ENCODE results near the gene TRAF7. TPM values are rescaled to one million over a fixed set of nuclear protein-coding genes. Genes with fewer than 3 reads are reported as not detected.

Gene TRAF7
- polyA plus RNA-seq, 1 donor from 2014 or later, result 30.9 TPM

DNA sequence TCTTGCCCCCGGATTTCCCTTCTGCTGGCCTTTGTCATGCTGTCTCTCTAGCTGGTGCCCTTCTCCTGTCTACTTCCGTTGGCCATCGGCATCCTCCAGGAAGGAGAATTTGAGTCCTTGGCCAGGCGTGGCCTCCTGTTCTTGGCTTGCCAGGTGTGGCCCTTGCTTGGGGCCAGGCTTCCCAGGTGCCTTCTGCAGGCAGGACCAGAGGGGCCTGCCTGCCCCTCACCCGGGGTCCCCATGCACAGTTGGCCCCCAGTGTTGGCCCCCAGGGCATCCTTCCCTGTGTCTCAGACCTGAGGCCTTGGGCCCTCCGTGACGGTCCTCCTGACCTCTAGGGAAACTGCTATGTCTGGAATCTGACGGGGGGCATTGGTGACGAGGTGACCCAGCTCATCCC is 52.3 kb downstream of the TRAF7 start:
- no peak overlapping the region for H3K27ac ChIP-seq (ENCODE audit: low read length)
- no peak for TF ChIP-seq EZH2 (IDR thresholded peaks at IDR 0.05; ENCODE audit: borderline replicate concordance, insufficient read depth, low read length, poor library complexity, severe bottlenecking)
- TF ChIP-seq RAD21 (conservative IDR thresholded peaks at IDR 0.05), result no peak
- no peak for TF ChIP-seq EP300 (conservative IDR thresholded peaks at IDR 0.05; ENCODE audit: poor library complexity, severe bottlenecking)
- TF ChIP-seq TAF1 (IDR thresholded peaks at IDR 0.05; ENCODE audit: low read depth), result no peak
- no peak for TF ChIP-seq MXI1 (conservative IDR thresholded peaks at IDR 0.05; ENCODE audit: poor library complexity, severe bottlenecking)
- TF ChIP-seq, protein P1, sequence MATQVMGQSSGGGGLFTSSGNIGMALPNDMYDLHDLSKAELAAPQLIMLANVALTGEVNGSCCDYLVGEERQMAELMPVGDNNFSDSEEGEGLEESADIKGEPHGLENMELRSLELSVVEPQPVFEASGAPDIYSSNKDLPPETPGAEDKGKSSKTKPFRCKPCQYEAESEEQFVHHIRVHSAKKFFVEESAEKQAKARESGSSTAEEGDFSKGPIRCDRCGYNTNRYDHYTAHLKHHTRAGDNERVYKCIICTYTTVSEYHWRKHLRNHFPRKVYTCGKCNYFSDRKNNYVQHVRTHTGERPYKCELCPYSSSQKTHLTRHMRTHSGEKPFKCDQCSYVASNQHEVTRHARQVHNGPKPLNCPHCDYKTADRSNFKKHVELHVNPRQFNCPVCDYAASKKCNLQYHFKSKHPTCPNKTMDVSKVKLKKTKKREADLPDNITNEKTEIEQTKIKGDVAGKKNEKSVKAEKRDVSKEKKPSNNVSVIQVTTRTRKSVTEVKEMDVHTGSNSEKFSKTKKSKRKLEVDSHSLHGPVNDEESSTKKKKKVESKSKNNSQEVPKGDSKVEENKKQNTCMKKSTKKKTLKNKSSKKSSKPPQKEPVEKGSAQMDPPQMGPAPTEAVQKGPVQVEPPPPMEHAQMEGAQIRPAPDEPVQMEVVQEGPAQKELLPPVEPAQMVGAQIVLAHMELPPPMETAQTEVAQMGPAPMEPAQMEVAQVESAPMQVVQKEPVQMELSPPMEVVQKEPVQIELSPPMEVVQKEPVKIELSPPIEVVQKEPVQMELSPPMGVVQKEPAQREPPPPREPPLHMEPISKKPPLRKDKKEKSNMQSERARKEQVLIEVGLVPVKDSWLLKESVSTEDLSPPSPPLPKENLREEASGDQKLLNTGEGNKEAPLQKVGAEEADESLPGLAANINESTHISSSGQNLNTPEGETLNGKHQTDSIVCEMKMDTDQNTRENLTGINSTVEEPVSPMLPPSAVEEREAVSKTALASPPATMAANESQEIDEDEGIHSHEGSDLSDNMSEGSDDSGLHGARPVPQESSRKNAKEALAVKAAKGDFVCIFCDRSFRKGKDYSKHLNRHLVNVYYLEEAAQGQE (IDR thresholded peaks at IDR 0.05; ENCODE audit: borderline replicate concordance), result no peak
- no peak for TF ChIP-seq SMC3 (conservative IDR thresholded peaks at IDR 0.05; ENCODE audit: poor library complexity)
- TF ChIP-seq POLR2AphosphoS5 (IDR thresholded peaks at IDR 0.05), result no peak
- TF ChIP-seq, protein P2, sequence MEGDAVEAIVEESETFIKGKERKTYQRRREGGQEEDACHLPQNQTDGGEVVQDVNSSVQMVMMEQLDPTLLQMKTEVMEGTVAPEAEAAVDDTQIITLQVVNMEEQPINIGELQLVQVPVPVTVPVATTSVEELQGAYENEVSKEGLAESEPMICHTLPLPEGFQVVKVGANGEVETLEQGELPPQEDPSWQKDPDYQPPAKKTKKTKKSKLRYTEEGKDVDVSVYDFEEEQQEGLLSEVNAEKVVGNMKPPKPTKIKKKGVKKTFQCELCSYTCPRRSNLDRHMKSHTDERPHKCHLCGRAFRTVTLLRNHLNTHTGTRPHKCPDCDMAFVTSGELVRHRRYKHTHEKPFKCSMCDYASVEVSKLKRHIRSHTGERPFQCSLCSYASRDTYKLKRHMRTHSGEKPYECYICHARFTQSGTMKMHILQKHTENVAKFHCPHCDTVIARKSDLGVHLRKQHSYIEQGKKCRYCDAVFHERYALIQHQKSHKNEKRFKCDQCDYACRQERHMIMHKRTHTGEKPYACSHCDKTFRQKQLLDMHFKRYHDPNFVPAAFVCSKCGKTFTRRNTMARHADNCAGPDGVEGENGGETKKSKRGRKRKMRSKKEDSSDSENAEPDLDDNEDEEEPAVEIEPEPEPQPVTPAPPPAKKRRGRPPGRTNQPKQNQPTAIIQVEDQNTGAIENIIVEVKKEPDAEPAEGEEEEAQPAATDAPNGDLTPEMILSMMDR (IDR thresholded peaks at IDR 0.05; ENCODE audit: poor library complexity, severe bottlenecking), result no peak

GRCh38 chr16:2208308-2208707 is 52.7 kb downstream of the TRAF7 start:
- no peaks in the 10 kb centered on the region for H3K9me3 ChIP-seq (ENCODE audit: low read length)
- H3K27me3 ChIP-seq (ENCODE audit: insufficient read depth, low read depth, low read length), result no peaks in the 10 kb centered on the region
- H3F3A ChIP-seq (ENCODE audit: insufficient read depth, low read length, poor library complexity, severe bottlenecking), result no peaks in the 10 kb centered on the region
- H3K9me2 ChIP-seq (ENCODE audit: insufficient read depth, low read length), result no peaks in the 10 kb centered on the region
- H3K4me3 ChIP-seq (ENCODE audit: low read length), result no peak overlapping the region
- peaks cover 6% of the 10 kb centered on the region for H3K36me3 ChIP-seq (ENCODE audit: insufficient read depth, low read length)
- H3K4me2 ChIP-seq (ENCODE audit: low read length), result no peak overlapping the region
- H4K20me1 ChIP-seq (ENCODE audit: insufficient read depth), result no peaks in the 10 kb centered on the region
- no peak overlapping the region for H3K9ac ChIP-seq (ENCODE audit: low read length)
- TF ChIP-seq TAF1 (IDR thresholded peaks at IDR 0.05; ENCODE audit: low read depth) (no peak), POLR2AphosphoS5 (IDR thresholded peaks at IDR 0.05) (no peak), SMC3 (conservative IDR thresholded peaks at IDR 0.05; ENCODE audit: poor library complexity) (no peak), RAD21 (conservative IDR thresholded peaks at IDR 0.05) (no peak), EP300 (conservative IDR thresholded peaks at IDR 0.05; ENCODE audit: poor library complexity, severe bottlenecking) (no peak), MXI1 (conservative IDR thresholded peaks at IDR 0.05; ENCODE audit: poor library complexity, severe bottlenecking) (no peak)
- TF ChIP-seq, protein P1 (IDR thresholded peaks at IDR 0.05; ENCODE audit: borderline replicate concordance), result no peak
- TF ChIP-seq, protein P2 (IDR thresholded peaks at IDR 0.05; ENCODE audit: poor library complexity, severe bottlenecking), result no peak
- peaks cover 5% of the 10 kb centered on the region for H3K79me2 ChIP-seq (replicated peaks; ENCODE audit: insufficient read depth, low read length)
- H3K27ac ChIP-seq (ENCODE audit: low read length), result no peak overlapping the region
- no peak overlapping the region for H2AFZ ChIP-seq (ENCODE audit: low read depth, low read length)

More for the DNA sequence above, 52.3 kb downstream of the TRAF7 start:
- H3K36me3 ChIP-seq (ENCODE audit: insufficient read depth, low read length), result peaks cover 6% of the 10 kb centered on the region
- H3K4me2 ChIP-seq (ENCODE audit: low read length), result no peak overlapping the region
- H3K9me3 ChIP-seq (ENCODE audit: low read length), result no peaks in the 10 kb centered on the region
- H4K20me1 ChIP-seq (ENCODE audit: insufficient read depth), result no peaks in the 10 kb centered on the region
- no peaks in the 10 kb centered on the region for H3K9me2 ChIP-seq (ENCODE audit: insufficient read depth, low read length)
- H2AFZ ChIP-seq (ENCODE audit: low read depth, low read length), result no peak overlapping the region
- H3K9ac ChIP-seq (ENCODE audit: low read length), result no peak overlapping the region
- H3K27me3 ChIP-seq (ENCODE audit: insufficient read depth, low read depth, low read length), result no peaks in the 10 kb centered on the region
- no peak overlapping the region for H3K4me3 ChIP-seq (ENCODE audit: low read length)
- peaks cover 3% of the 10 kb centered on the region for H3K79me2 ChIP-seq (replicated peaks; ENCODE audit: insufficient read depth, low read length)
- no peaks in the 10 kb centered on the region for H3F3A ChIP-seq (ENCODE audit: insufficient read depth, low read length, poor library complexity, severe bottlenecking)
